SK-N-SH treated with all-trans-retinoic acid at 6 μM for 48 hours (cell line): ENCODE results near the gene SYNGAP1.
"Not testable (repeated sequence)": the region's sequence is repeated elsewhere in the genome, so short reads cannot be mapped to it uniquely, and the experiment has no call there.

Experiments used
- ATAC-seq: fragments of 200-7000 bp; cut with Tn5 transposase; 3 replicates; pipeline ENCODE4 v1.9.1; 2020; ENCODE audit warnings: mild to moderate bottlenecking, moderate library complexity
- ARNTL ChIP-seq: fragments of 450-650 bp; formaldehyde crosslinking; IDR thresholded peaks from 2 replicates; pipeline ENCODE4 v1.5.0; 2020; ENCODE audit warnings: low read depth, mild to moderate bottlenecking, moderate library complexity, borderline replicate concordance
- BACH2 ChIP-seq: fragments of 250-450 bp; sonication (Bioruptor Pico); IDR thresholded peaks from 2 replicates; pipeline ENCODE4 v1.9.0; 2021; ENCODE audit warnings: mild to moderate bottlenecking, borderline replicate concordance
- CSDC2 ChIP-seq: fragments of 250-450 bp; sonication (Bioruptor Pico); IDR thresholded peaks from 2 replicates; pipeline ENCODE4 v1.5.0; 2020; ENCODE audit warnings: mild to moderate bottlenecking, moderate library complexity
- ESRRG ChIP-seq: fragments of 250-450 bp; sonication (Bioruptor Pico); IDR thresholded peaks from 2 replicates; pipeline ENCODE4 v1.6.1; 2021; ENCODE audit warnings: mild to moderate bottlenecking
- GLIS3 ChIP-seq: fragments of 250-450 bp; sonication (Bioruptor Pico); IDR thresholded peaks from 2 replicates; pipeline ENCODE4 v1.5.0; 2020; ENCODE audit warnings: mild to moderate bottlenecking, moderate library complexity
- ISL1 ChIP-seq: fragments of 250-450 bp; sonication (Bioruptor Pico); IDR thresholded peaks from 2 replicates; pipeline ENCODE4 v2.1.2; 2022; ENCODE audit warnings: mild to moderate bottlenecking, moderate library complexity
- OSR1 ChIP-seq: fragments of 250-450 bp; sonication (Bioruptor Pico); IDR thresholded peaks from 2 replicates; pipeline ENCODE4 v1.8.0; 2022; ENCODE audit warnings: moderate library complexity, mild to moderate bottlenecking, inconsistent platforms
- PPARA ChIP-seq: fragments of 250-450 bp; sonication (Bioruptor Pico); IDR thresholded peaks from 2 replicates; pipeline ENCODE4 v1.5.0; 2020; ENCODE audit warnings: mild to moderate bottlenecking, borderline replicate concordance
- RARB ChIP-seq: fragments of 250-450 bp; sonication (Bioruptor Pico); IDR thresholded peaks from 2 replicates; pipeline ENCODE4 v1.8.0; 2021; ENCODE audit warnings: mild to moderate bottlenecking, moderate library complexity
- TCF4 ChIP-seq: fragments of 250-450 bp; sonication (Bioruptor Pico); IDR thresholded peaks from 2 replicates; pipeline ENCODE4 v1.8.0; 2021; ENCODE audit warnings: mild to moderate bottlenecking, moderate library complexity, borderline replicate concordance
- TOX ChIP-seq: fragments of 250-450 bp; sonication (Bioruptor Pico); IDR thresholded peaks from 2 replicates; pipeline ENCODE4 v1.8.0; 2021; ENCODE audit warnings: mild to moderate bottlenecking, moderate library complexity, borderline replicate concordance
- ZC3H10 ChIP-seq: fragments of 250-450 bp; sonication (Bioruptor Pico); IDR thresholded peaks from 2 replicates; pipeline ENCODE4 v1.5.1; 2021; ENCODE audit warnings: mild to moderate bottlenecking, moderate library complexity
- ZFP3 ChIP-seq: fragments of 250-450 bp; sonication (Bioruptor Pico); IDR thresholded peaks from 2 replicates; pipeline ENCODE4 v1.5.0; 2020; ENCODE audit warnings: mild to moderate bottlenecking, moderate library complexity
- ZFP30 ChIP-seq: fragments of 450-650 bp; formaldehyde crosslinking; IDR thresholded peaks from 2 replicates; pipeline ENCODE4 v1.5.0; 2022; ENCODE audit warnings: mild to moderate bottlenecking, moderate library complexity
- ZNF565 ChIP-seq: fragments of 450-650 bp; formaldehyde crosslinking; conservative IDR thresholded peaks from 2 replicates; pipeline ENCODE4 v1.5.0; 2020; ENCODE audit warnings: low read depth, mild to moderate bottlenecking, moderate library complexity
- ZNF70 ChIP-seq: fragments of 450-650 bp; formaldehyde crosslinking; IDR thresholded peaks from 2 replicates; pipeline ENCODE4 v1.5.0; 2020; ENCODE audit warnings: mild to moderate bottlenecking, moderate library complexity
- ZNF8 ChIP-seq: fragments of 450-650 bp; formaldehyde crosslinking; IDR thresholded peaks from 2 replicates; pipeline ENCODE4 v1.5.0; 2020; ENCODE audit warnings: mild to moderate bottlenecking, moderate library complexity
- TF ChIP-seq, protein P1 (sequence below): fragments of 250-450 bp; sonication (Bioruptor Pico); IDR thresholded peaks from 2 replicates; pipeline ENCODE4 v1.5.1; 2021; ENCODE audit warnings: mild to moderate bottlenecking, moderate library complexity
- TF ChIP-seq, protein P2 (sequence below): fragments of 250-450 bp; sonication (Bioruptor Pico); IDR thresholded peaks from 2 replicates; pipeline ENCODE4 v1.5.1; 2020; ENCODE audit warnings: low read depth, mild to moderate bottlenecking, moderate library complexity
- TF ChIP-seq, protein P3 (sequence below): fragments of 250-450 bp; sonication (Bioruptor Pico); IDR thresholded peaks from 2 replicates; pipeline ENCODE4 v1.8.0; 2020; ENCODE audit warnings: mild to moderate bottlenecking, moderate library complexity, borderline replicate concordance
- TF ChIP-seq, protein P4 (sequence below): fragments of 250-450 bp; sonication (Bioruptor Pico); IDR thresholded peaks from 2 replicates; pipeline ENCODE4 v1.8.0; 2021; ENCODE audit warnings: low read depth, mild to moderate bottlenecking, moderate library complexity, borderline replicate concordance
- TF ChIP-seq, protein P5 (sequence below): fragments of 250-450 bp; sonication (Bioruptor Pico); IDR thresholded peaks from 2 replicates; pipeline ENCODE4 v1.5.0; 2020; ENCODE audit warnings: mild to moderate bottlenecking, moderate library complexity

Gene SYNGAP1

DNA sequence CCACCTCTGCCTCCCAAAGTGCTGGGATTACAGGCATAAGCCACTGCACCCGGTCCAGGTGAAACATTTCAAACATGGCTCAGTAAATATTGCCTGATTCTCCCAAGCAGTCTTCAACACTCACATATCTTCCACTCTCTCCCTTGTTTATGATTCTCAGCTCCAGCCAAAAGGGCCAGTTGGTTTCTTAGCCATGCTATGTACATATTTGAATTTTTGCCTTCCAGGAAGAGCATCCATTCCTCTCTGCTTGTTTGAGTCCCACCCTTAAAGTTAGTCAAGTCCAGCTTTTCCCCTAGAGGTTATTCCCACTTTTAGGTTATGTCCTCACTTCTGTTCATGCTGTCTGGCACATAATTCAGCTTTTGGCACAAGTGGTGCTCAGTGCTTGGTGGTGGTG is 22.3 kb upstream of the SYNGAP1 start:
- TF ChIP-seq ZFP30 (CRISPR knock-in tag), result no peak
- TF ChIP-seq ARNTL (CRISPR knock-in tag), result no peak
- TF ChIP-seq, protein P1, sequence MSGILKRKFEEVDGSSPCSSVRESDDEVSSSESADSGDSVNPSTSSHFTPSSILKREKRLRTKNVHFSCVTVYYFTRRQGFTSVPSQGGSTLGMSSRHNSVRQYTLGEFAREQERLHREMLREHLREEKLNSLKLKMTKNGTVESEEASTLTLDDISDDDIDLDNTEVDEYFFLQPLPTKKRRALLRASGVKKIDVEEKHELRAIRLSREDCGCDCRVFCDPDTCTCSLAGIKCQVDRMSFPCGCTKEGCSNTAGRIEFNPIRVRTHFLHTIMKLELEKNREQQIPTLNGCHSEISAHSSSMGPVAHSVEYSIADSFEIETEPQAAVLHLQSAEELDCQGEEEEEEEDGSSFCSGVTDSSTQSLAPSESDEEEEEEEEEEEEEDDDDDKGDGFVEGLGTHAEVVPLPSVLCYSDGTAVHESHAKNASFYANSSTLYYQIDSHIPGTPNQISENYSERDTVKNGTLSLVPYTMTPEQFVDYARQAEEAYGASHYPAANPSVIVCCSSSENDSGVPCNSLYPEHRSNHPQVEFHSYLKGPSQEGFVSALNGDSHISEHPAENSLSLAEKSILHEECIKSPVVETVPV (CRISPR knock-in tag), result no peak
- TF ChIP-seq ZNF70 (CRISPR knock-in tag), result no peak
- no peak for TF ChIP-seq CSDC2 (CRISPR knock-in tag)
- no peak for TF ChIP-seq OSR1 (CRISPR knock-in tag)
- TF ChIP-seq ZC3H10 (CRISPR knock-in tag), result no peak
- no peak for TF ChIP-seq RARB (CRISPR knock-in tag)
- no peak for TF ChIP-seq ISL1 (CRISPR knock-in tag)
- no peak for TF ChIP-seq BACH2 (CRISPR knock-in tag)
- no peak for TF ChIP-seq GLIS3
- TF ChIP-seq ZNF8, result no peak
- TF ChIP-seq, protein P2, sequence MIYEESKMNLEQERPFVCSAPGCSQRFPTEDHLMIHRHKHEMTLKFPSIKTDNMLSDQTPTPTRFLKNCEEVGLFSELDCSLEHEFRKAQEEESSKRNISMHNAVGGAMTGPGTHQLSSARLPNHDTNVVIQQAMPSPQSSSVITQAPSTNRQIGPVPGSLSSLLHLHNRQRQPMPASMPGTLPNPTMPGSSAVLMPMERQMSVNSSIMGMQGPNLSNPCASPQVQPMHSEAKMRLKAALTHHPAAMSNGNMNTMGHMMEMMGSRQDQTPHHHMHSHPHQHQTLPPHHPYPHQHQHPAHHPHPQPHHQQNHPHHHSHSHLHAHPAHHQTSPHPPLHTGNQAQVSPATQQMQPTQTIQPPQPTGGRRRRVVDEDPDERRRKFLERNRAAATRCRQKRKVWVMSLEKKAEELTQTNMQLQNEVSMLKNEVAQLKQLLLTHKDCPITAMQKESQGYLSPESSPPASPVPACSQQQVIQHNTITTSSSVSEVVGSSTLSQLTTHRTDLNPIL (CRISPR knock-in tag), result no peak
- TF ChIP-seq ZNF565 (CRISPR knock-in tag), result no peak
- TF ChIP-seq, protein P3, sequence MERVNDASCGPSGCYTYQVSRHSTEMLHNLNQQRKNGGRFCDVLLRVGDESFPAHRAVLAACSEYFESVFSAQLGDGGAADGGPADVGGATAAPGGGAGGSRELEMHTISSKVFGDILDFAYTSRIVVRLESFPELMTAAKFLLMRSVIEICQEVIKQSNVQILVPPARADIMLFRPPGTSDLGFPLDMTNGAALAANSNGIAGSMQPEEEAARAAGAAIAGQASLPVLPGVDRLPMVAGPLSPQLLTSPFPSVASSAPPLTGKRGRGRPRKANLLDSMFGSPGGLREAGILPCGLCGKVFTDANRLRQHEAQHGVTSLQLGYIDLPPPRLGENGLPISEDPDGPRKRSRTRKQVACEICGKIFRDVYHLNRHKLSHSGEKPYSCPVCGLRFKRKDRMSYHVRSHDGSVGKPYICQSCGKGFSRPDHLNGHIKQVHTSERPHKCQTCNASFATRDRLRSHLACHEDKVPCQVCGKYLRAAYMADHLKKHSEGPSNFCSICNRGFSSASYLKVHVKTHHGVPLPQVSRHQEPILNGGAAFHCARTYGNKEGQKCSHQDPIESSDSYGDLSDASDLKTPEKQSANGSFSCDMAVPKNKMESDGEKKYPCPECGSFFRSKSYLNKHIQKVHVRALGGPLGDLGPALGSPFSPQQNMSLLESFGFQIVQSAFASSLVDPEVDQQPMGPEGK, result no peak
- no peak for TF ChIP-seq PPARA (CRISPR knock-in tag)
- ATAC-seq, result no peak

DNA sequence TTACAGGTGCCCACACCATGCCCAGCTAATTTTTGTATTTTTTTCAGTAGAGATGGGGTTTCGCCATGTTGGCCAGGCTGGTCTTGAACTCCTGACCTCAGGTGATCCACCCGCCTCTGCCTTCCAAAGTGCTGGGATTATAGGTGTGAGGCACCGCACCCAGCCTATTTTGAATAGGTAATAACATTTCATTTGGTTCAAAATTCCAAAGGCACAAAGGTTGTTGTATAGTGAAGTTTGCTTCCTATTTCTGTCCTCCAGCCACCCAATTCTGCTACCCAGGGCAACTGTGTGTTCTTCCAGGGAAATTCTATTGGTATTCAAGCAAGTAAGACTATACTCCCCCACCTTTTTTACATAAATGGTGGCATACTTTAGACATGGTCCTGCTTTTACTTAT is 21.3 kb upstream of the SYNGAP1 start:
- ATAC-seq, result not testable (repeated sequence)

DNA sequence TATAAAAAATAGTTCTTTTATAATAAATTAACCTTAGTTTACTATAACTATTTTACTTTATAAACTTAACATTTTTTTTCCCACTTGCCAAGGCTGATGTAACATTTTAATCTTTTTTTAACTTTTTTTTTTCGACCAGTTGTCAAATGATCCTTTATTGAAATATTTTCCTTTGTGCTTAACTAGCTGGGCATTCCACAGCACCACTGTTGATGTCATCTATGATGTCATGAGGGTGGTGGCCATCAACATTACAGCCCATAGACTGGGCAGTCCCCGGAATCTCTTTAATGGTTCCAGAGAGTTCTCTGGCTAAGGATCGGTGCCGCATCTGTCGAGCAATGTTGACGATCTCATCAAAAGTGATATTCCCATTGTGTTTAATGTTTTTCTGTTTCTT is 20.0 kb upstream of the SYNGAP1 start:
- not testable (repeated sequence) for ATAC-seq

DNA sequence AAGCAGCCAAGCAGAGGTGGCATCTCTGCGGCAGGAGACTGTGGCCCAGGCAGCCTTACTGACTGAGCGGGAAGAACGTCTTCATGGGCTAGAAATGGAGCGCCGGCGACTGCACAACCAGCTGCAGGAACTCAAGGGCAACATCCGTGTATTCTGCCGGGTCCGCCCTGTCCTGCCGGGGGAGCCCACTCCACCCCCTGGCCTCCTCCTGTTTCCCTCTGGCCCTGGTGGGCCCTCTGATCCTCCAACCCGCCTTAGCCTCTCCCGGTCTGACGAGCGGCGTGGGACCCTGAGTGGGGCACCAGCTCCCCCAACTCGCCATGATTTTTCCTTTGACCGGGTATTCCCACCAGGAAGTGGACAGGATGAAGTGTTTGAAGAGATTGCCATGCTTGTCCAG is 15.0 kb upstream of the SYNGAP1 start:
- TF ChIP-seq, protein P2 (CRISPR knock-in tag), result no peak
- no peak for TF ChIP-seq PPARA (CRISPR knock-in tag)
- no peak for TF ChIP-seq ISL1 (CRISPR knock-in tag)
- TF ChIP-seq RARB (CRISPR knock-in tag), result no peak
- no peak for TF ChIP-seq CSDC2 (CRISPR knock-in tag)
- TF ChIP-seq, protein P4, sequence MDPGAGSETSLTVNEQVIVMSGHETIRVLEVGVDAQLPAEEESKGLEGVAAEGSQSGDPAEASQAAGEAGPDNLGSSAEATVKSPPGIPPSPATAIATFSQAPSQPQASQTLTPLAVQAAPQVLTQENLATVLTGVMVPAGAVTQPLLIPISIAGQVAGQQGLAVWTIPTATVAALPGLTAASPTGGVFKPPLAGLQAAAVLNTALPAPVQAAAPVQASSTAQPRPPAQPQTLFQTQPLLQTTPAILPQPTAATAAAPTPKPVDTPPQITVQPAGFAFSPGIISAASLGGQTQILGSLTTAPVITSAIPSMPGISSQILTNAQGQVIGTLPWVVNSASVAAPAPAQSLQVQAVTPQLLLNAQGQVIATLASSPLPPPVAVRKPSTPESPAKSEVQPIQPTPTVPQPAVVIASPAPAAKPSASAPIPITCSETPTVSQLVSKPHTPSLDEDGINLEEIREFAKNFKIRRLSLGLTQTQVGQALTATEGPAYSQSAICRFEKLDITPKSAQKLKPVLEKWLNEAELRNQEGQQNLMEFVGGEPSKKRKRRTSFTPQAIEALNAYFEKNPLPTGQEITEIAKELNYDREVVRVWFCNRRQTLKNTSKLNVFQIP (CRISPR knock-in tag), result no peak
- TF ChIP-seq, protein P1 (CRISPR knock-in tag), result no peak
- no peak for TF ChIP-seq OSR1 (CRISPR knock-in tag)
- no peak for TF ChIP-seq TOX (CRISPR knock-in tag)
- no peak for TF ChIP-seq TCF4 (CRISPR knock-in tag)
- TF ChIP-seq GLIS3, result no peak
- no peak for TF ChIP-seq ESRRG (CRISPR knock-in tag)
- TF ChIP-seq ZNF8, result no peak
- TF ChIP-seq ZFP3, result no peak
- TF ChIP-seq, protein P5, sequence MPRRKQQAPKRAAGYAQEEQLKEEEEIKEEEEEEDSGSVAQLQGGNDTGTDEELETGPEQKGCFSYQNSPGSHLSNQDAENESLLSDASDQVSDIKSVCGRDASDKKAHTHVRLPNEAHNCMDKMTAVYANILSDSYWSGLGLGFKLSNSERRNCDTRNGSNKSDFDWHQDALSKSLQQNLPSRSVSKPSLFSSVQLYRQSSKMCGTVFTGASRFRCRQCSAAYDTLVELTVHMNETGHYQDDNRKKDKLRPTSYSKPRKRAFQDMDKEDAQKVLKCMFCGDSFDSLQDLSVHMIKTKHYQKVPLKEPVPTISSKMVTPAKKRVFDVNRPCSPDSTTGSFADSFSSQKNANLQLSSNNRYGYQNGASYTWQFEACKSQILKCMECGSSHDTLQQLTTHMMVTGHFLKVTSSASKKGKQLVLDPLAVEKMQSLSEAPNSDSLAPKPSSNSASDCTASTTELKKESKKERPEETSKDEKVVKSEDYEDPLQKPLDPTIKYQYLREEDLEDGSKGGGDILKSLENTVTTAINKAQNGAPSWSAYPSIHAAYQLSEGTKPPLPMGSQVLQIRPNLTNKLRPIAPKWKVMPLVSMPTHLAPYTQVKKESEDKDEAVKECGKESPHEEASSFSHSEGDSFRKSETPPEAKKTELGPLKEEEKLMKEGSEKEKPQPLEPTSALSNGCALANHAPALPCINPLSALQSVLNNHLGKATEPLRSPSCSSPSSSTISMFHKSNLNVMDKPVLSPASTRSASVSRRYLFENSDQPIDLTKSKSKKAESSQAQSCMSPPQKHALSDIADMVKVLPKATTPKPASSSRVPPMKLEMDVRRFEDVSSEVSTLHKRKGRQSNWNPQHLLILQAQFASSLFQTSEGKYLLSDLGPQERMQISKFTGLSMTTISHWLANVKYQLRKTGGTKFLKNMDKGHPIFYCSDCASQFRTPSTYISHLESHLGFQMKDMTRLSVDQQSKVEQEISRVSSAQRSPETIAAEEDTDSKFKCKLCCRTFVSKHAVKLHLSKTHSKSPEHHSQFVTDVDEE, result no peak

More for the DNA sequence above, 15.0 kb upstream of the SYNGAP1 start:
- ATAC-seq, result no peak
